HepG2 (cell line): Measurements from ENCODE around the gene TNXB. TPM values are rescaled to one million over a fixed set of nuclear protein-coding genes. Genes with fewer than 3 reads are reported as not detected.
A peak's percentile ranks its signal among the peaks of the same experiment; 100 is the strongest.

Experiments
- AKAP8 ChIP-seq: sonication (generic); formaldehyde crosslinking; IDR thresholded peaks from 2 replicates; pipeline ENCODE4 v1.5.1; 2020; ENCODE audit warnings: mild to moderate bottlenecking, missing genetic modification reagents
- ARNT2 ChIP-seq: sonication (generic); formaldehyde crosslinking; IDR thresholded peaks from 2 replicates; pipeline ENCODE4 v1.8.0; 2022; ENCODE audit warnings: mild to moderate bottlenecking, low read depth, missing genetic modification reagents, moderate library complexity
- CBX5 ChIP-seq: sonication (generic); formaldehyde crosslinking; IDR thresholded peaks from 2 replicates; pipeline ENCODE4 v1.4.0; 2020; ENCODE audit warnings: missing genetic modification reagents, borderline replicate concordance
- CEBPG ChIP-seq: IDR thresholded peaks from 2 replicates; pipeline ENCODE4 v1.6.1; 2016
- FOXA1 ChIP-seq, 2 experiments: fragments of 450-650 bp in 1 of 2; sonication (generic) in 1 of 2; formaldehyde crosslinking in 1 of 2; IDR thresholded peaks; 2 replicates each; pipeline versions ENCODE4 v1.4.0 to v1.6.1; 2016 to 2020; ENCODE audit warnings: missing genetic modification reagents in 1 of 2
- HDAC1 ChIP-seq: sonication (generic); formaldehyde crosslinking; IDR thresholded peaks from 2 replicates; pipeline ENCODE4 v1.5.1; 2020; ENCODE audit warnings: mild to moderate bottlenecking, missing genetic modification reagents
- HNRNPH1 ChIP-seq: fragments of 200-400 bp; formaldehyde crosslinking; optimal IDR thresholded peaks from 2 replicates; pipeline ENCODE3; 2017; ENCODE audit warnings: mild to moderate bottlenecking, low read depth, low read length
- HNRNPK ChIP-seq: fragments of 200-400 bp; formaldehyde crosslinking; IDR thresholded peaks from 2 replicates; pipeline ENCODE4 v1.6.1; 2018; ENCODE audit warnings: low read length, low read depth, moderate library complexity, mild to moderate bottlenecking; ENCODE audit not compliant: poor library complexity, severe bottlenecking
- KDM2A ChIP-seq: sonication (generic); formaldehyde crosslinking; IDR thresholded peaks from 2 replicates; pipeline ENCODE4 v1.4.0; 2020; ENCODE audit warnings: low read depth, missing genetic modification reagents, borderline replicate concordance
- MTF2 ChIP-seq: sonication (generic); formaldehyde crosslinking; IDR thresholded peaks from 2 replicates; pipeline ENCODE4 v1.5.0; 2020; ENCODE audit warnings: missing genetic modification reagents, borderline replicate concordance
- MXD4 ChIP-seq: IDR thresholded peaks from 2 replicates; pipeline ENCODE4 v1.6.1; 2016; ENCODE audit warnings: mild to moderate bottlenecking, missing biosample characterization, missing genetic modification reagents
- MYC ChIP-seq: sonication (generic); formaldehyde crosslinking; IDR thresholded peaks from 2 replicates; pipeline ENCODE4 v1.9.0; 2021; ENCODE audit warnings: missing genetic modification reagents, borderline replicate concordance
- NFE2L1 ChIP-seq: sonication (generic); formaldehyde crosslinking; IDR thresholded peaks from 2 replicates; pipeline ENCODE4 v1.4.0; 2020; ENCODE audit warnings: missing genetic modification reagents, mild to moderate bottlenecking, borderline replicate concordance
- NR2F6 ChIP-seq, 2 experiments: IDR thresholded peaks; 2 replicates each; pipeline ENCODE4 v1.6.1; 2016; ENCODE audit warnings: antibody characterized with exemption in 1 of 2, mild to moderate bottlenecking in 1 of 2
- REL ChIP-seq: sonication (generic); formaldehyde crosslinking; conservative IDR thresholded peaks from 2 replicates; pipeline ENCODE4 v1.8.0; 2022; ENCODE audit warnings: mild to moderate bottlenecking, missing genetic modification reagents, moderate library complexity
- SP2 ChIP-seq: sonication (generic); formaldehyde crosslinking; IDR thresholded peaks from 2 replicates; pipeline ENCODE4 v1.5.1; 2020; ENCODE audit warnings: mild to moderate bottlenecking, missing genetic modification reagents
- THRA ChIP-seq: sonication (generic); formaldehyde crosslinking; IDR thresholded peaks from 2 replicates; pipeline ENCODE4 v1.4.0; 2020; ENCODE audit warnings: missing genetic modification reagents, borderline replicate concordance
- ZBTB38 ChIP-seq: sonication (generic); formaldehyde crosslinking; IDR thresholded peaks from 2 replicates; pipeline ENCODE4 v1.5.1; 2020; ENCODE audit warnings: mild to moderate bottlenecking, missing genetic modification reagents
- ZNF124 ChIP-seq: sonication (generic); formaldehyde crosslinking; IDR thresholded peaks from 2 replicates; pipeline ENCODE4 v1.4.0; 2020; ENCODE audit warnings: missing genetic modification reagents
- ZNF597 ChIP-seq: sonication (generic); formaldehyde crosslinking; IDR thresholded peaks from 2 replicates; pipeline ENCODE4 v1.5.0; 2020; ENCODE audit warnings: missing genetic modification reagents
- ZNF724P ChIP-seq: sonication (generic); formaldehyde crosslinking; IDR thresholded peaks from 2 replicates; pipeline ENCODE4 v1.8.0; 2022; ENCODE audit warnings: missing genetic modification reagents, borderline replicate concordance
- ZNF772 ChIP-seq: sonication (generic); formaldehyde crosslinking; IDR thresholded peaks from 2 replicates; pipeline ENCODE4 v1.5.0; 2020; ENCODE audit warnings: mild to moderate bottlenecking, missing genetic modification reagents
- ZSCAN21 ChIP-seq: sonication (generic); formaldehyde crosslinking; IDR thresholded peaks from 2 replicates; pipeline ENCODE4 v1.8.0; 2022; ENCODE audit warnings: mild to moderate bottlenecking, missing genetic modification reagents, moderate library complexity, borderline replicate concordance
- ZSCAN25 ChIP-seq: sonication (generic); formaldehyde crosslinking; IDR thresholded peaks from 2 replicates; pipeline ENCODE4 v1.8.0; 2022; ENCODE audit warnings: mild to moderate bottlenecking, missing genetic modification reagents
- ZSCAN29 ChIP-seq: sonication (generic); formaldehyde crosslinking; conservative IDR thresholded peaks from 2 replicates; pipeline ENCODE4 v1.4.0; 2020; ENCODE audit warnings: mild to moderate bottlenecking, missing genetic modification reagents
- polyA plus RNA-seq, 8 experiments: library from polyadenylated mRNA; depleted of rRNA in 3 of 8; stranded (reverse) in 7 of 8; unstranded in 1 of 8; fragments of >200 nt; fragmentation: Illumina TruSeq in 4 of 8; extraction: Trizol in 4 of 8; gene quantifications; 2 replicates each; pipeline versions ENCODE4 v1.2.1 to v1.2.3, GENCODE V29; 2011 to 2016; ENCODE audit warnings: low read depth in 4 of 8, missing spikeins in 1 of 8, mixed read lengths in 1 of 8; ENCODE audit not compliant: insufficient read depth in 1 of 8
- total RNA-seq, 5 experiments: library from RNA; depleted of rRNA; stranded (reverse); fragments of >200 nt; fragmentation: Illumina TruSeq; extraction: Trizol; gene quantifications; 2 replicates each; pipeline ENCODE4 v1.2.3, GENCODE V29; 2016; ENCODE audit warnings: low read depth in 1 of 5

Gene TNXB
- total and polyA plus RNA-seq, 2 of the 13 experiments (the other 11 are each of a cell fraction or from before 2014, with no cell fraction given), result 1.6 to 2.7 TPM

- TF ChIP-seq ZBTB38 (CRISPR knock-in tag) (no peak; the same call in 1 of the 2 replicates), AKAP8 (CRISPR knock-in tag) (no peak), ZNF724P (peak; percentile 38; the same call in 1 of the 2 replicates), CEBPG (CRISPR knock-in tag) (peak; percentile 34; the same call in 1 of the 2 replicates), FOXA1 (IDR thresholded peaks at IDR 0.05) (no peak), FOXA1 (CRISPR knock-in tag; IDR thresholded peaks at IDR 0.05) (0 out of 2 replicates have a peak, but pooled peaks have one; percentile 16), CBX5 (0 out of 2 replicates have a peak, but pooled peaks have one; percentile 64), KDM2A (CRISPR knock-in tag) (peak; percentile 88; the same call in 1 of the 2 replicates), ZSCAN25 (CRISPR knock-in tag) (peak; percentile 37; the same call in 1 of the 2 replicates), HNRNPK (no peak), SP2 (no peak; the same call in 1 of the 2 replicates), REL (CRISPR knock-in tag) (peak; percentile 43; the same call in 1 of the 2 replicates), MTF2 (CRISPR knock-in tag) (0 out of 2 replicates have a peak, but pooled peaks have one; percentile 65), NR2F6 (IDR thresholded peaks at IDR 0.05) (no peak), NR2F6 (CRISPR knock-in tag; IDR thresholded peaks at IDR 0.05) (peak; percentile 46; the same call in 1 of the 2 replicates), ZNF772 (CRISPR knock-in tag) (0 out of 2 replicates have a peak, but pooled peaks have one; percentile 15), ZSCAN21 (peak; percentile 29; the same call in 1 of the 2 replicates), THRA (CRISPR knock-in tag) (peak; percentile 66), ZNF597 (CRISPR knock-in tag) (no peak), MXD4 (CRISPR knock-in tag) (peak; percentile 85), HDAC1 (CRISPR knock-in tag) (peak; percentile 89), MYC (CRISPR knock-in tag) (peak; percentile 68; the same call in 1 of the 2 replicates), ZNF124 (0 out of 2 replicates have a peak, but pooled peaks have one; percentile 22), NFE2L1 (CRISPR knock-in tag) (no peak; the same call in 1 of the 2 replicates), ZSCAN29 (CRISPR knock-in tag) (no peak), HNRNPH1 (no peak), ARNT2 (CRISPR knock-in tag) (peak; percentile 56; the same call in 1 of the 2 replicates)
Measured at GRCh38 chr6:32154514-32155161, 45.5 kb upstream of the TNXB start (continued).
